HepG2 (cell line): Measurements from ENCODE around the gene MFF. TPM values are rescaled to one million over a fixed set of nuclear protein-coding genes. Genes with fewer than 3 reads are reported as not detected.

ENCODE experiments used
- AGO1 ChIP-seq: fragments of 200-400 bp; formaldehyde crosslinking; IDR thresholded peaks from 2 replicates; pipeline ENCODE4 v1.6.1; 2017; ENCODE audit warnings: mild to moderate bottlenecking, low read depth, low read length, moderate library complexity; ENCODE audit not compliant: poor library complexity, severe bottlenecking
- AKAP8 ChIP-seq: sonication (generic); formaldehyde crosslinking; IDR thresholded peaks from 2 replicates; pipeline ENCODE4 v1.5.1; 2020; ENCODE audit warnings: mild to moderate bottlenecking, missing genetic modification reagents
- CHD2 ChIP-seq: IDR thresholded peaks from 2 replicates; pipeline ENCODE4 v1.6.1; 2011; ENCODE audit warnings: low read depth, low read length, improper control_type of control experiment
- DPF2 ChIP-seq: sonication (generic); formaldehyde crosslinking; IDR thresholded peaks from 2 replicates; pipeline ENCODE4 v1.4.0; 2020; ENCODE audit warnings: mild to moderate bottlenecking, low read depth, missing genetic modification reagents, borderline replicate concordance
- FIP1L1 ChIP-seq: fragments of 200-400 bp; formaldehyde crosslinking; IDR thresholded peaks from 2 replicates; pipeline ENCODE4 v1.6.1; 2018; ENCODE audit warnings: low read depth, mild to moderate bottlenecking, low read length, moderate library complexity, borderline replicate concordance; ENCODE audit not compliant: insufficient read depth
- GTF3A ChIP-seq: sonication (generic); formaldehyde crosslinking; conservative IDR thresholded peaks from 2 replicates; pipeline ENCODE4 v1.4.0; 2020; ENCODE audit warnings: mild to moderate bottlenecking, missing genetic modification reagents
- KDM5A ChIP-seq: fragments of 200-600 bp; sonication (generic); IDR thresholded peaks from 2 replicates; pipeline ENCODE4 v1.7.0; 2018; ENCODE audit warnings: antibody characterized with exemption, mild to moderate bottlenecking, low read length, borderline replicate concordance
- MEIS1 ChIP-seq: sonication (generic); formaldehyde crosslinking; IDR thresholded peaks from 2 replicates; pipeline ENCODE4 v1.9.0; 2021; ENCODE audit warnings: mild to moderate bottlenecking, missing genetic modification reagents, moderate library complexity, borderline replicate concordance
- SETDB1 ChIP-seq: sonication (generic); formaldehyde crosslinking; IDR thresholded peaks from 2 replicates; pipeline ENCODE4 v1.5.1; 2020; ENCODE audit warnings: missing genetic modification reagents, mild to moderate bottlenecking, borderline replicate concordance
- SMARCE1 ChIP-seq: fragments of 450-650 bp; IDR thresholded peaks from 2 replicates; pipeline ENCODE4 v1.6.1; 2017; ENCODE audit warnings: borderline replicate concordance
- SP1 ChIP-seq, 2 experiments: fragments of 450-650 bp in 1 of 2; sonication (generic) in 1 of 2; formaldehyde crosslinking in 1 of 2; IDR thresholded peaks; 2 replicates each; pipeline versions ENCODE4 v1.4.0 to v1.6.1; 2016 to 2020; ENCODE audit warnings: missing genetic modification reagents in 1 of 2
- THYN1 ChIP-seq: sonication (generic); formaldehyde crosslinking; IDR thresholded peaks from 2 replicates; pipeline ENCODE4 v1.8.1; 2023; ENCODE audit warnings: low read depth, mild to moderate bottlenecking, moderate library complexity, missing genetic modification reagents, borderline replicate concordance
- TP53 ChIP-seq: sonication (generic); formaldehyde crosslinking; conservative IDR thresholded peaks from 2 replicates; pipeline ENCODE4 v1.4.0; 2020; ENCODE audit warnings: missing genetic modification reagents
- TRIM24 ChIP-seq: sonication (generic); formaldehyde crosslinking; IDR thresholded peaks from 2 replicates; pipeline ENCODE4 v1.8.0; 2022; ENCODE audit warnings: mild to moderate bottlenecking, missing genetic modification reagents
- ZSCAN12 ChIP-seq: sonication (generic); formaldehyde crosslinking; IDR thresholded peaks from 2 replicates; pipeline ENCODE4 v1.9.0; 2021; ENCODE audit warnings: mild to moderate bottlenecking, missing genetic modification reagents
- ZSCAN22 ChIP-seq: sonication (generic); formaldehyde crosslinking; IDR thresholded peaks from 2 replicates; pipeline ENCODE4 v1.4.0; 2020; ENCODE audit warnings: mild to moderate bottlenecking, missing genetic modification reagents
- polyA plus RNA-seq, 8 experiments: library from polyadenylated mRNA; depleted of rRNA in 3 of 8; stranded (reverse) in 7 of 8; unstranded in 1 of 8; fragments of >200 nt; fragmentation: Illumina TruSeq in 4 of 8; extraction: Trizol in 4 of 8; gene quantifications; 2 replicates each; pipeline versions ENCODE4 v1.2.1 to v1.2.3, GENCODE V29; 2011 to 2016; ENCODE audit warnings: low read depth in 4 of 8, missing spikeins in 1 of 8, mixed read lengths in 1 of 8; ENCODE audit not compliant: insufficient read depth in 1 of 8
- total RNA-seq, 5 experiments: library from RNA; depleted of rRNA; stranded (reverse); fragments of >200 nt; fragmentation: Illumina TruSeq; extraction: Trizol; gene quantifications; 2 replicates each; pipeline ENCODE4 v1.2.3, GENCODE V29; 2016; ENCODE audit warnings: low read depth in 1 of 5
- TF ChIP-seq, protein P1 (sequence below): sonication (generic); formaldehyde crosslinking; IDR thresholded peaks from 2 replicates; pipeline ENCODE4 v1.9.0; 2022; ENCODE audit warnings: missing genetic modification reagents, mild to moderate bottlenecking, borderline replicate concordance
- TF ChIP-seq, protein P2 (sequence below): sonication (generic); formaldehyde crosslinking; IDR thresholded peaks from 2 replicates; pipeline ENCODE4 v1.8.1; 2023; ENCODE audit warnings: mild to moderate bottlenecking, inconsistent platforms, moderate library complexity, missing genetic modification reagents, borderline replicate concordance
- TF ChIP-seq, protein P3 (sequence below): sonication (generic); formaldehyde crosslinking; IDR thresholded peaks from 2 replicates; pipeline ENCODE4 v1.5.0; 2020; ENCODE audit warnings: mild to moderate bottlenecking, missing genetic modification reagents
- TF ChIP-seq, protein P4 (sequence below): sonication (generic); formaldehyde crosslinking; IDR thresholded peaks from 2 replicates; pipeline ENCODE4 v1.5.1; 2020; ENCODE audit warnings: missing genetic modification reagents, mild to moderate bottlenecking, borderline replicate concordance
- TF ChIP-seq, protein P5 (sequence below): sonication (generic); formaldehyde crosslinking; IDR thresholded peaks from 2 replicates; pipeline ENCODE4 v1.5.0; 2020; ENCODE audit warnings: missing genetic modification reagents

MFF gene
- total and polyA plus RNA-seq, 2 of the 13 experiments (the other 11 are each of a cell fraction or from before 2014, with no cell fraction given), result 81.9 to 156 TPM

DNA sequence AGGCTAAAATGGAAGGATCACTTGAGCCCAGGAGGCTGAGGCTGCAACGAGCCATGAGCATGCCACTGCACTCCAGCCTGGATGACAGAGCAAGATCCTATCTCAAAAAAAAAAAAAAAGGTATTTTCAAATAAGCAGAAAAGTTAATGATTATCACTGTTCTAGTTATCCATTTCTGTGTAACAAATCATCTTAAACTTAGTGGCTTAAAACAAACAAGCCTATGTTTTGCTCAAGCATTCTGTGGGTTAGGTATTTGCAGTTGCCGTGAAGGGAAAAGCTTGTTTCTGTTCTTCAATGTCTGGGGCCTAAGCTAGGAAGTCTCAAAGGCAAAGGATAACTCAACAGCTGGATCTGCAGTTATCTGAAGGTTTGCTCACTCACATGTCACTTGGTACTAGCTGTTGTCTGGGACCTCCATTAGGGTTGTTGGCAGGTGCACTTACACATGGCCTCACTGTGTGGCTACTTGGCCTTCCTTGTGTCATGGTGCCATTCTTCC lies 14.1 kb downstream of the MFF start (continued):
- TF ChIP-seq, protein P1, sequence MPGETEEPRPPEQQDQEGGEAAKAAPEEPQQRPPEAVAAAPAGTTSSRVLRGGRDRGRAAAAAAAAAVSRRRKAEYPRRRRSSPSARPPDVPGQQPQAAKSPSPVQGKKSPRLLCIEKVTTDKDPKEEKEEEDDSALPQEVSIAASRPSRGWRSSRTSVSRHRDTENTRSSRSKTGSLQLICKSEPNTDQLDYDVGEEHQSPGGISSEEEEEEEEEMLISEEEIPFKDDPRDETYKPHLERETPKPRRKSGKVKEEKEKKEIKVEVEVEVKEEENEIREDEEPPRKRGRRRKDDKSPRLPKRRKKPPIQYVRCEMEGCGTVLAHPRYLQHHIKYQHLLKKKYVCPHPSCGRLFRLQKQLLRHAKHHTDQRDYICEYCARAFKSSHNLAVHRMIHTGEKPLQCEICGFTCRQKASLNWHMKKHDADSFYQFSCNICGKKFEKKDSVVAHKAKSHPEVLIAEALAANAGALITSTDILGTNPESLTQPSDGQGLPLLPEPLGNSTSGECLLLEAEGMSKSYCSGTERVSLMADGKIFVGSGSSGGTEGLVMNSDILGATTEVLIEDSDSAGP (CRISPR knock-in tag), result no peak
- TF ChIP-seq KDM5A (no peak), SP1 (IDR thresholded peaks at IDR 0.05) (no peak), SP1 (CRISPR knock-in tag; IDR thresholded peaks at IDR 0.05) (no peak), TP53 (CRISPR knock-in tag) (no peak), DPF2 (CRISPR knock-in tag) (no peak), SMARCE1 (no peak), FIP1L1 (no peak), ZSCAN12 (no peak), TRIM24 (CRISPR knock-in tag) (no peak), AGO1 (no peak), MEIS1 (no peak), ZSCAN22 (CRISPR knock-in tag) (no peak), CHD2 (no peak), GTF3A (no peak), SETDB1 (no peak), AKAP8 (CRISPR knock-in tag) (no peak), THYN1 (no peak)
- TF ChIP-seq, protein P2, sequence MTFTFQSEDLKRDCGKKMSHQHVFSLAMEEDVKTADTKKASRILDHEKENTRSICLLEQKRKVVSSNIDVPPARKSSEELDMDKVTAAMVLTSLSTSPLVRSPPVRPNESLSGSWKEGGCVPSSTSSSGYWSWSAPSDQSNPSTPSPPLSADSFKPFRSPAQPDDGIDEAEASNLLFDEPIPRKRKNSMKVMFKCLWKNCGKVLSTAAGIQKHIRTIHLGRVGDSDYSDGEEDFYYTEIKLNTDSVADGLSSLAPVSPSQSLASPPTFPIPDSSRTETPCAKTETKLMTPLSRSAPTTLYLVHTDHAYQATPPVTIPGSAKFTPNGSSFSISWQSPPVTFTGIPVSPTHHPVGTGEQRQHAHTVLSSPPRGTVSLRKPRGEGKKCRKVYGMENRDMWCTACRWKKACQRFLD (CRISPR knock-in tag), result no peak
- TF ChIP-seq, protein P3, sequence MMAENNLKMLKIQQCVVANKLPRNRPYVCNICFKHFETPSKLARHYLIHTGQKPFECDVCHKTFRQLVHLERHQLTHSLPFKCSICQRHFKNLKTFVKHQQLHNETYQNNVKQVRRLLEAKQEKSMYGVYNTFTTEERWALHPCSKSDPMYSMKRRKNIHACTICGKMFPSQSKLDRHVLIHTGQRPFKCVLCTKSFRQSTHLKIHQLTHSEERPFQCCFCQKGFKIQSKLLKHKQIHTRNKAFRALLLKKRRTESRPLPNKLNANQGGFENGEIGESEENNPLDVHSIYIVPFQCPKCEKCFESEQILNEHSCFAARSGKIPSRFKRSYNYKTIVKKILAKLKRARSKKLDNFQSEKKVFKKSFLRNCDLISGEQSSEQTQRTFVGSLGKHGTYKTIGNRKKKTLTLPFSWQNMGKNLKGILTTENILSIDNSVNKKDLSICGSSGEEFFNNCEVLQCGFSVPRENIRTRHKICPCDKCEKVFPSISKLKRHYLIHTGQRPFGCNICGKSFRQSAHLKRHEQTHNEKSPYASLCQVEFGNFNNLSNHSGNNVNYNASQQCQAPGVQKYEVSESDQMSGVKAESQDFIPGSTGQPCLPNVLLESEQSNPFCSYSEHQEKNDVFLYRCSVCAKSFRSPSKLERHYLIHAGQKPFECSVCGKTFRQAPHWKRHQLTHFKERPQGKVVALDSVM, result peak; percentile 84
- TF ChIP-seq, protein P4, sequence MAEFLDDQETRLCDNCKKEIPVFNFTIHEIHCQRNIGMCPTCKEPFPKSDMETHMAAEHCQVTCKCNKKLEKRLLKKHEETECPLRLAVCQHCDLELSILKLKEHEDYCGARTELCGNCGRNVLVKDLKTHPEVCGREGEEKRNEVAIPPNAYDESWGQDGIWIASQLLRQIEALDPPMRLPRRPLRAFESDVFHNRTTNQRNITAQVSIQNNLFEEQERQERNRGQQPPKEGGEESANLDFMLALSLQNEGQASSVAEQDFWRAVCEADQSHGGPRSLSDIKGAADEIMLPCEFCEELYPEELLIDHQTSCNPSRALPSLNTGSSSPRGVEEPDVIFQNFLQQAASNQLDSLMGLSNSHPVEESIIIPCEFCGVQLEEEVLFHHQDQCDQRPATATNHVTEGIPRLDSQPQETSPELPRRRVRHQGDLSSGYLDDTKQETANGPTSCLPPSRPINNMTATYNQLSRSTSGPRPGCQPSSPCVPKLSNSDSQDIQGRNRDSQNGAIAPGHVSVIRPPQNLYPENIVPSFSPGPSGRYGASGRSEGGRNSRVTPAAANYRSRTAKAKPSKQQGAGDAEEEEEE (CRISPR knock-in tag), result no peak
- TF ChIP-seq, protein P5, sequence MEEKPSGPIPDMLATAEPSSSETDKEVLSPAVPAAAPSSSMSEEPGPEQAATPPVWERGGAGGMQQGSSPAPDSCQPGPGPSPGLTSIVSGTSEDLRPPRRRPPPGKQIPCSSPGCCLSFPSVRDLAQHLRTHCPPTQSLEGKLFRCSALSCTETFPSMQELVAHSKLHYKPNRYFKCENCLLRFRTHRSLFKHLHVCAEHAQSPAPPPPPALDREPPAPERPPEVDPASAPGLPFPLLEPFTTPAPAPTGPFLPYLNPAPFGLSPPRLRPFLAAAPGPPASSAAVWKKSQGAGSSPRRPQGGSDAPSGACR (CRISPR knock-in tag), result no peak
